Parathyroid adenoma (tissue), 2 donors: ENCODE results near the gene DNAJC19.
"Not testable (repeated sequence)": the region's sequence is repeated elsewhere in the genome, so short reads cannot be mapped to it uniquely, and the experiment has no call there.

Source experiments
- H2AFZ ChIP-seq: fragments of 300-600 bp; sonication (generic); one replicate; pipeline ENCODE4 v1.7.0; 2017; ENCODE audit warnings: antibody characterized with exemption, mild to moderate bottlenecking
- H3K27ac ChIP-seq: fragments of 300-600 bp; sonication (generic); one replicate; pipeline ENCODE4 v1.7.0; 2017
- H3K27me3 ChIP-seq: fragments of 300-600 bp; sonication (generic); one replicate; pipeline ENCODE4 v1.7.0; 2017; ENCODE audit warnings: low read length; ENCODE audit not compliant: control insufficient read depth, insufficient read depth
- H3K36me3 ChIP-seq: fragments of 300-600 bp; sonication (generic); one replicate; pipeline ENCODE4 v1.7.0; 2017; ENCODE audit warnings: low read length; ENCODE audit not compliant: control insufficient read depth, insufficient read depth
- H3K4me1 ChIP-seq: fragments of 300-600 bp; sonication (generic); one replicate; pipeline ENCODE4 v1.7.0; 2017; ENCODE audit warnings: control low read depth
- H3K4me2 ChIP-seq: fragments of 300-600 bp; sonication (generic); one replicate; pipeline ENCODE4 v1.7.0; 2017; ENCODE audit warnings: low read length
- H3K4me3 ChIP-seq: fragments of 300-600 bp; sonication (generic); one replicate; pipeline ENCODE4 v1.7.0; 2017; ENCODE audit warnings: low read depth, low read length
- H3K79me2 ChIP-seq: fragments of 300-600 bp; sonication (generic); one replicate; pipeline ENCODE4 v1.7.0; 2017; ENCODE audit warnings: control low read depth
- H3K9ac ChIP-seq: fragments of 300-600 bp; sonication (generic); one replicate; pipeline ENCODE4 v1.7.0; 2017; ENCODE audit warnings: mild to moderate bottlenecking
- H3K9me3 ChIP-seq: fragments of 300-600 bp; sonication (generic); one replicate; pipeline ENCODE4 v1.7.0; 2017; ENCODE audit warnings: low read length; ENCODE audit not compliant: control insufficient read depth
- CTCF ChIP-seq: fragments of 300-600 bp; sonication (generic); IDR thresholded peaks from one replicate; pipeline ENCODE4 v1.7.0; 2017; ENCODE audit warnings: antibody characterized with exemption, mild to moderate bottlenecking
- donor health status: primary hyperparathyroidism.

Gene DNAJC19

DNA sequence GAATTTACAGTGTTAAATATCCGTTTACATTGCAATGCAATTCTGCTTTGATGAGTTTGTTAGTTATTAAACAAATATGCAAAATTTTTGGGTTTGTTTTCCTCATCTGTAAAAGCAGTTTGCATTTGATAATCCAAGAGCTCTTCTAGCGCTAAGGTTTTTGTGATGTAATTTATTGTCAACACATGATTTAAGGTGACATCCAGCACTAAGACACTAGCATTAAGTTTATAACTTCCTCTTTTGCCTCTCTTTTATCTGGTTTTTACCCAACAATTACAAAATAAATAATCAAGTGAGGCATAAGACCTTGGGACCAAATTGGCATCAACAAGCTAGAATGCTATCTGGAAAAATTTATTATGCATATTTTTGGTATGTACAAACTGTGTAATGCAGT, 969 bp upstream of the DNAJC19 start:
- TF ChIP-seq CTCF: no peak
- H3K4me3 ChIP-seq: peak overlapping the region; percentile 78
- no peaks in the 10 kb centered on the region for H3K36me3 ChIP-seq
- no peaks in the 10 kb centered on the region for H3K27me3 ChIP-seq
- no peak overlapping the region for H3K9ac ChIP-seq
- H3K9me3 ChIP-seq: no peaks in the 10 kb centered on the region
- peaks cover 5% of the 10 kb centered on the region for H3K4me1 ChIP-seq
- H3K79me2 ChIP-seq: no peaks in the 10 kb centered on the region
- H2AFZ ChIP-seq: peak overlapping the region; percentile 89
- H3K27ac ChIP-seq: no peak overlapping the region
- H3K4me2 ChIP-seq: peak overlapping the region; percentile 90

GRCh38 chr3:180987344-180987743, 2.2 kb downstream of the DNAJC19 start:
- no peak overlapping the region for H2AFZ ChIP-seq
- no peak overlapping the region for H3K4me2 ChIP-seq
- no peak for TF ChIP-seq CTCF
- no peak overlapping the region for H3K27ac ChIP-seq
- H3K4me1 ChIP-seq: peaks cover 7% of the 10 kb centered on the region
- no peaks in the 10 kb centered on the region for H3K79me2 ChIP-seq
- no peak overlapping the region for H3K4me3 ChIP-seq
- no peak overlapping the region for H3K9ac ChIP-seq
- H3K36me3 ChIP-seq: no peaks in the 10 kb centered on the region
- H3K9me3 ChIP-seq: no peaks in the 10 kb centered on the region
- H3K27me3 ChIP-seq: no peaks in the 10 kb centered on the region

DNA sequence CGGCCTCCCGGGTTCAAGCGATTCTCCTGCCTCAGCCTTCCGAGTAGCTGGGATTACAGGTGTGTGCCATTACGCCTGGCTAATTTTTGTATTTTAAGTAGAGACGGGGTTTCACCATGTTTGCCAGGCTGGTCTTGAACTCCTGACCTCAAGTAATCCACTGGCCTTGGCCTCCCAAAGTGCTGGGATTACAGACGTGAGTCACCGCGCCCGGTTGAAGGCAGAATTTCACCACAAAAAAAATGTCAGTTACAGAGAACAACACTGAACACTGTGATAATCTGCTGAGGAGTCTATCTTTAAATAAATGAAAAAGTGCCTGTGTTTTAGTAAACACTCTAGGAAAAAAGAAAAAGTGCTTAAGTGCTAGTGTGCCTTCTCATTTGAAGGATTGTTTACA, 3.2 kb downstream of the DNAJC19 start:
- not testable (repeated sequence) for H3K9me3 ChIP-seq, H3K4me1 ChIP-seq, H2AFZ ChIP-seq, H3K9ac ChIP-seq, H3K27ac ChIP-seq, H3K79me2 ChIP-seq, H3K27me3 ChIP-seq, H3K4me2 ChIP-seq, H3K4me3 ChIP-seq, H3K36me3 ChIP-seq

DNA sequence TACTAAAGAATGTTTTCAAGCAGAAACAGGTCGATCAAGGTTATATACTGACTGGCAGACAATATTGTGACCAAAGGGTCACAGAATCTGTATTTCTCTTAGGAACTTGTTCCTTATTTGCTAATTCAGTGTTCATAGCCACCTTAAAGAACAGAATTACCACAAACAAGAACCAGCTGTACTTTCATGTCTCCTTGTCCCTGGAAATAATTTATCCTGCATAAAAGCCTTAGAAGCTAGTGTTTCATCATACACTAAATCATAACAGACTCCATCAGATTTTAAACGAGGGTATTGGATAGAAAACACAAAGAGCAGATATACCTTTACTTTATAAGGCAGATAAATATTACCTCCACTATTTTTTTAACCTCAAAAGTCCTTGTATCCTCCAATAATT, 6.4 kb downstream of the DNAJC19 start:
- Histone ChIP-seq H3K9me3 (no peaks in the 10 kb centered on the region), H3K4me1 (peaks cover 2% of the 10 kb centered on the region), H3K4me3 (no peak overlapping the region), H2AFZ (no peak overlapping the region), H3K4me2 (no peak overlapping the region), H3K27ac (no peak overlapping the region), H3K36me3 (no peaks in the 10 kb centered on the region), H3K79me2 (no peaks in the 10 kb centered on the region), H3K9ac (no peak overlapping the region), H3K27me3 (no peaks in the 10 kb centered on the region)
- TF ChIP-seq CTCF: no peak

DNA sequence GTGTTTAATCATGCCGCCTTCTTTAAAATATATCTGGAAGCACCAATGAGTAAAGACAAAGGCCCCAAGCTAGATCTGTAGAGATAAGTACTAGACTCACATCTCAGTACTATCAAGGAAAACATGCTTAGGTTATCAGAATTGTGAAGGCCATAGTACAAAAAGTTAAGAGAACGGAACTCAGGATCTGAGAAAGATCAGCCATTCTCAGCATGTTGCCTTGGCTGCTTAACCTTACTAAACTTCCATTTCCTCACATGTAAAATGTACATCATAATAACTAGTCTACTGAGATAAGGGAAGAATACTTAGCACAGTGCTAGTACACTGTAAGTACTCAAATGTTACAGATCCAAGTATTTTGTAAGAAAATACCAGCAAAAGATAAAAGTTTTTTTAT, 7.6 kb downstream of the DNAJC19 start:
- H2AFZ ChIP-seq: no peak overlapping the region
- no peaks in the 10 kb centered on the region for H3K79me2 ChIP-seq
- no peaks in the 10 kb centered on the region for H3K27me3 ChIP-seq
- no peak overlapping the region for H3K9ac ChIP-seq
- no peak for TF ChIP-seq CTCF
- H3K27ac ChIP-seq: no peak overlapping the region
- no peaks in the 10 kb centered on the region for H3K9me3 ChIP-seq
- peaks cover 2% of the 10 kb centered on the region for H3K4me1 ChIP-seq
- no peak overlapping the region for H3K4me2 ChIP-seq
- H3K4me3 ChIP-seq: no peak overlapping the region
- H3K36me3 ChIP-seq: no peaks in the 10 kb centered on the region
